HG03025 (cell line): Measurements from ENCODE around the gene ADAMTS14.

Source experiments
- ATAC-seq: cut with Tn5 transposase; IDR thresholded peaks from one replicate; pipeline ENCODE4 v1.9.1; 2021; ENCODE audit warnings: mild to moderate bottlenecking, moderate library complexity; ENCODE audit not compliant: unreplicated experiment, low FRiP score

Gene ADAMTS14

DNA sequence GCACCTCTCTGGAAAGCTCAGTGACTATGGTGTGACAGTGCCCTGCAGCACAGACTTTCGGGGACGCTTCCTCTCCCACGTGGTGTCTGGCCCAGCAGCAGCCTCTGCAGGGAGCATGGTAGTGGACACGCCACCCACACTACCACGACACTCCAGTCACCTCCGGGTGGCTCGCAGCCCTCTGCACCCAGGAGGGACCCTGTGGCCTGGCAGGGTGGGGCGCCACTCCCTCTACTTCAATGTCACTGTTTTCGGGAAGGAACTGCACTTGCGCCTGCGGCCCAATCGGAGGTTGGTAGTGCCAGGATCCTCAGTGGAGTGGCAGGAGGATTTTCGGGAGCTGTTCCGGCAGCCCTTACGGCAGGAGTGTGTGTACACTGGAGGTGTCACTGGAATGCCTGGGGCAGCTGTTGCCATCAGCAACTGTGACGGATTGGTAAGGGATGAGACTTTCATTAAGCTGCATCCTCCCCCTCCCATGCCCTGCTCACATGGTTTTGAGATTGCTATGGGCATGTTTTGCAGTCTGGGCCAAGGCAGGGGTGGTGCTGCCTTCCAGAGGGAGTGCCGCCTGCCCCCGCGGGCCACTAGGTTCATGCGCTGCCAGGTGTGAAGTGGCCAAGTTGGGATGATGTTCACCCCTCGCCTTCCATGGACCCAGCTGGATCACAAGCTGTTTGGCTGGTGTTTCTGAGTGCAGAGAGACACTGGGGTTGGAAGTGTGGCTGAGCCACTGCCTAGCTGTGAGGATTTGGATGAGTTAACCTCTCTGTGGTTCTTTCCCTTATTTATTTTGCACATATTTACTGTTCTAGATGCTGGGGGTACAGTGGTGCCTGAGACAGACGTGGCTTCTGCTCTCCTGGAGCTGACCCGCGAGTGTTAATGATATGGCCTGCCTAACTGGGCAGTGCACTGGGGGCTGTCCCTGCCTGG is 2.5 kb downstream of the ADAMTS14 start:
- ATAC-seq = no peak

- no peak for ATAC-seq
Measured at GRCh38 chr10:70675496-70676161, 3.3 kb downstream of the ADAMTS14 start.

- no peak for ATAC-seq
Measured at GRCh38 chr10:70676511-70676910, 4.2 kb downstream of the ADAMTS14 start.

DNA sequence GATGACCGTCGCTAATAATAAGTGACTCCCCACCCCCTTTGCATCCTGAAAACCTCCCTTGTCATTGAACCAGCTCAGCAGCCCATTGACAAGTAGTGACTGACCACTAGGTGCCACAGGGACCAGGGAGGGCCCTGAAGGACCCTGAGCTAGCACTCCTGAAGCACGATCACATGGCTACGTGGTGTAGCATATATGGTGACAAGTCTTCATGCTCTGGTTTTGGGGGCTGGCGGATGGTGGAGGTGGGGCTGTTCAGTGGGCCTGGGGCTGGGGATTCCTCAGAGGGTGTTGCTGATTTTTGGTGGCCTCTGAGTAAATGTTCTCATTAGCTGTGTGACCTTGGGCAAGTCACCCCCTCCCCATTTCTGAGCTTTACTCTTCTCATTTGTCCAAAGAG is 4.7 kb downstream of the ADAMTS14 start:
- ATAC-seq = no peak

GRCh38 chr10:70677620-70678249 is 5.4 kb downstream of the ADAMTS14 start:
- no peak for ATAC-seq

DNA sequence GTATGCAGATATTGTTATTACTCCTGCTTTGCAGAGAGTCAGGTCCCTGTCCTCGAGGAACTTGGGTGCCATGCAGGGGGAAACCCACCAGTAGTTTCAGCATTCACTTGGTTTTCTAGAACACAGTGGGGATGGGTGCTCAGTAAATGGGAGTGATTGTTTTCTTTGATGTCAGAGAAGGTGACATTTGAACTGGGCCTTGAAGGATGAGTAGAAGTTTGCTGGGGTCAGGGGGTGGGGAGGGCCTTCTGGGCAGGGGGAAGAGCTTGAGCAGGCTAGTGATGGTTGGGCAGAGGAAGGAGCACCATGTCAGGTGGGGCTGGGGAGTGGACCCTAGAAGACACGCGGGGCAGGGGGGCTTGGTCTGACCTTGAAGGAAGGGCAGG is 5.9 kb downstream of the ADAMTS14 start:
- no peak for ATAC-seq

DNA sequence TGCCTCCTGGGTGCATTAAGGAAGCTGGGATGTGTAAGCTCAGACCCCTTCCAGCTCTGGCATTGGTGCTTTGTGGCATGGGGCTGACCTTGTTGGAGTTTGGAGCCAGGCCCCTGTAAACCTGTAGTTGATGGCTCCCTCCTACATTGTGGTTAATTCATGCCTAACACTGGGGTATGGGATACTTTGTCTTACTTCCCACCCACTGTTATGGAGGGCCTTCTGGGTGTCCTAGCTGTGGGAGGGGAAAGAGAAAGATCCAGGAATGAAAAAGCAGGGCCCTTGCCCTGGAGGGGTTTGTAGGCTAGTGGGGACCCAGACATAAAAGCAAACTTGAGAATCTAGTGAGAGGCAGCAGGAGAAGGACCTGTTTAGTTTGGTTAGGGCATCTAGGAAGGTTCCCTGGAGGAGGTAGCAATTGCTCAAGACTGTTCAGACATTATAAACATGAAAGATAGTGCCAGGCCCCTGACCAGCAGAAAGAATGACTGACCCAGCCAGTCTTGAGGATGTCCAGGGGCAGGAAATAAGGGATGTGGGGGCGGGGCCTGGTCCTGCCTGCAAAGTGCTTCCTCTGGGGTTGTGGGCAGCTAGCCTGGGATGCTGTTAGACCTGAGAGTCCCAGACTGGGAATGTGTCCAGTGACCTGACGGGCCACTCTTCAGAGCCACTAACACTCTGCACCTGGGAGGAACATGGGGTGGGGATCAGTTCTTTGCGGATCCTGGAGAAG is 6.6 kb downstream of the ADAMTS14 start:
- no peak for ATAC-seq

GRCh38 chr10:70679498-70679897 is 7.2 kb downstream of the ADAMTS14 start:
- ATAC-seq = no peak

DNA sequence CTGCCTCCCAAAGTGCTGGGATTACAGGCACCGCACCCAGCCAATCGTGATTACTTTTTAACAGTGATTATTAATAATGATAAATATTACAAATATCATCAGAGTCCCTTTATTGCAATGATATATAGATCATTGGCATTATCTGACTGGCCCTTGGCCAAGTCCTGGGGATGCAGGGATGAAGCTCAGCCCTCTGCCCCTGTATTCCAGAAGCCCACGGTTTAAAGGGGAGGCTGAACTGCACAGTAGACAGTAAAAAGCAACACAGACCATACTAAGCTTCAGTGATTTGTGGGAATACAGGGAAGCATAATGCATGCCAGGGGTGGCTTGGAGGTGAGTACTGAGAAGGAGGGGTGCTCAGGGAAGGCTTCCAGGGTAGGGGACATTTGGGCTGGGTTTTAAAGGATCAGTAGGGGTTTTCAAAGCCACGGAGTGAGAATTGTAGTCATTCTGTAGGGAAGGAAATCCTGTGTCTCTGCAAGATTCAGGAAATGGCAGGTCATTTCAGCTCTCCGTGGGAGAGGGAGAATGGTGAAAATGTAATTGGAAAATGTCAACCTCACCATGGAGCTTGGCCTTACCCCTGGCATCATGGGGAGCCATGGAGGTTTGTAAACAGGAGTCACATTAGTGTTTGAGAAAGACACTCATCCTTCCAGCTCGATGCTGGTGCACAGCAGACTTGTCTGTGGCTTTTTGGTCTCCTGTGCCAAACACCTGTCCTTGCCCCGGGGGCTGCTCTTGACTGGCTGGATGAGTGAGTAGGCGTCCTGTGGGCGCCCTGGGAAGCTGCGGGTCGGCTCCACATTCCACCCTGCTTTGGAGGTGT is 8.8 kb downstream of the ADAMTS14 start:
- ATAC-seq = no peak

GRCh38 chr10:70681731-70682005 is 9.4 kb downstream of the ADAMTS14 start:
- no peak for ATAC-seq

GRCh38 chr10:70682920-70683600 is 10.8 kb downstream of the ADAMTS14 start:
- ATAC-seq = no peak

DNA sequence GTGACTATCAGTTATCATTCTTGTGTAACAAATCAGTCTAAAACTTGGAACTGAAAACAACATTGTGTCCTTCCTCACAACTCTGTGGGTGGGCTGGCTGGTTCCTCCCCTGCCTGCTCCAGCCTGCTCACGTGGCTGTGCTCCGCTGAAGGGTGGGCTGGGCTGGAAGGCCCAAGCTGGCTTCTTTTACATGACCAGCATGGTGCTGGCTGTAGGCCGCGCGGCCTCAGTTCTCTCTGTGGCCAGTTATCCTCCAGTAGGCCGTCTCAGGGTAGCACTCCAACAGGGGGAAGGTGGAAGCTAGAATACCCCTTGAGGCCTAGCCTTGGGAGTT is 11.3 kb downstream of the ADAMTS14 start:
- ATAC-seq = no peak

GRCh38 chr10:70683940-70684339 is 11.6 kb downstream of the ADAMTS14 start:
- no peak for ATAC-seq

- no peak for ATAC-seq
Measured at GRCh38 chr10:70684374-70684773, 12.1 kb downstream of the ADAMTS14 start.

DNA sequence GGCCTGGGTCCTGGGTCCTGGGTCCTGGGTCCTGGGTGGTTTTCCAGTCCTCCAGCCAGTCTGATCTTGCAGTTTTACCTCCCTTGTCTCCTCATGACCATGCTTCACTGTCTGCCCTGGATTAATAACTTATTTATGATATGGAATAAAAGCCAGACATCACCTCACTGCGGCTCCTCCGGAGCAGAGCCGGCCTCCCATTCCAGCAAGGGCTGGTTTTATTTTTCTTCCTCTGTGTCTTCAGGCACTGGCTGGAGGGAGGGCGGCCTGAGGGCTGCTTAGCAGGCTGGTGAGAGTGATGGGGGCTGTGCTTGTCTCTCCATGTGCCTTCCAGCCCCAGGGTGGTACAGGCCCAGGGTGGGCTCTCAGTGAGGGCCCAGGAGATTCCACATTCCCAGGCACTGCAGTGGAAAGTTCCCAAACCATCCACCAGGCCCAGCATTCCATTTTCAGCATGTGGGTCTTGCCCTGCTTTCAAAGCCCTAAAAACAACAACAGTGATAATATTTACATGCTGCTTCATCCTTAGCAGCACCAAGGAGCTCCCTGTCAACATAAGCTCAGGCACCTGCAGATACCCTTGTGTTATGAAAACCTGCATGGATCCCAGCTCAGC is 12.6 kb downstream of the ADAMTS14 start:
- ATAC-seq = no peak

DNA sequence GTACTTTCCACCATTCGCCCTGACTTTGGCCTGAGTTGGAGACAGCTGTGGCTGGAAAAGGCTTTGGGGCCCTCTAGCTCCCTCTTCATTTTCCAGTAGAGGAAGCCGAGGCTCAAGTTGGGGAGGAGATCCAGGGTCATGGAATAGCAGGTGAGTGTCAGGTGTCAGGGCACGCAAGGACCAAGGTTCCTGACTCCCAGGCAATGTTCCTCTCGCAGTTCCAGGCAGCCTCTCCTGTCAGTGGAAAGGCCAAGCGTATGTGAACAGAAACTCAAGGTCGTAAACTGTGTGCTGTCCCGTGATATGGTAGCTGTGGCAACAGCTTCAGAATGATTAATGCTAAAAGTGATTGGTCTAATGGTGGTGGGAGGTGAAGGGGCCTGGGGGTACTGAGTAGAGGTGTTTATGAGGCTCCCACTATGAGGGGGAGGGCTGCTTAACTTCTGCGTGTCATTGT is 13.2 kb downstream of the ADAMTS14 start:
- no peak for ATAC-seq

GRCh38 chr10:70688828-70689227 is 16.5 kb downstream of the ADAMTS14 start:
- no peak for ATAC-seq

- no peak for ATAC-seq
Measured at GRCh38 chr10:70689661-70690060, 17.4 kb downstream of the ADAMTS14 start.

- no peak for ATAC-seq
Measured at GRCh38 chr10:70690589-70690988, 18.3 kb downstream of the ADAMTS14 start.
